ENCODE results near the gene ARRB1. TPM values are rescaled to one million over a fixed set of nuclear protein-coding genes. Genes with fewer than 3 reads are reported as not detected.

The ARRB1 gene
- total RNA-seq, 1 donor from 2014 or later, result 32.8 TPM

GRCh38 chr11:75330291-75330690 is 21.2 kb downstream of the ARRB1 start:
- Mint-ChIP-seq H3K27me3 (no peaks in the 10 kb centered on the region), H3K27ac (peak overlapping the region; percentile 76), H3K36me3 (peaks cover 7% of the 10 kb centered on the region), H3K4me3 (peak overlapping the region; percentile 65), H3K4me1 (ENCODE audit: unreplicated experiment) (peaks cover 54% of the 10 kb centered on the region), H3K9me3 (peaks cover 6% of the 10 kb centered on the region)
- no peak for DNase-seq (ENCODE audit: extremely low spot score, unreplicated experiment)
- no peak for TF ChIP-seq CTCF (conservative IDR thresholded peaks at IDR 0.05)

GRCh38 chr11:75328426-75329277 is 22.8 kb downstream of the ARRB1 start:
- Mint-ChIP-seq H3K27me3 (no peaks in the 10 kb centered on the region), H3K4me1 (ENCODE audit: unreplicated experiment) (peaks cover 45% of the 10 kb centered on the region), H3K27ac (peak overlapping the region; percentile 69), H3K4me3 (no peak overlapping the region), H3K36me3 (peaks cover 4% of the 10 kb centered on the region), H3K9me3 (peaks cover 6% of the 10 kb centered on the region)
- peak; percentile 70 for TF ChIP-seq CTCF (conservative IDR thresholded peaks at IDR 0.05)
- peak; percentile 75 for DNase-seq (ENCODE audit: extremely low spot score, unreplicated experiment)

- no peak overlapping the region for H3K4me3 Mint-ChIP-seq
- peaks cover 4% of the 10 kb centered on the region for H3K36me3 Mint-ChIP-seq
- no peak for DNase-seq (ENCODE audit: extremely low spot score, unreplicated experiment)
- TF ChIP-seq CTCF (conservative IDR thresholded peaks at IDR 0.05), result no peak
- H3K4me1 Mint-ChIP-seq (ENCODE audit: unreplicated experiment), result peaks cover 31% of the 10 kb centered on the region
- H3K27me3 Mint-ChIP-seq, result no peaks in the 10 kb centered on the region
- H3K9me3 Mint-ChIP-seq, result no peaks in the 10 kb centered on the region
- no peak overlapping the region for H3K27ac Mint-ChIP-seq
Measured at GRCh38 chr11:75326439-75326810, 25.0 kb downstream of the ARRB1 start.

- TF ChIP-seq CTCF (conservative IDR thresholded peaks at IDR 0.05), result no peak
- Mint-ChIP-seq H3K9me3 (no peaks in the 10 kb centered on the region), H3K27ac (no peak overlapping the region), H3K36me3 (peaks cover 4% of the 10 kb centered on the region), H3K27me3 (no peaks in the 10 kb centered on the region), H3K4me3 (no peak overlapping the region), H3K4me1 (ENCODE audit: unreplicated experiment) (peaks cover 27% of the 10 kb centered on the region)
- no peak for DNase-seq (ENCODE audit: extremely low spot score, unreplicated experiment)
Measured at GRCh38 chr11:75325713-75326438, 25.6 kb downstream of the ARRB1 start.

GRCh38 chr11:75324740-75325139 is 26.7 kb downstream of the ARRB1 start:
- no peak for DNase-seq (ENCODE audit: extremely low spot score, unreplicated experiment)
- no peak overlapping the region for H3K4me3 Mint-ChIP-seq
- peaks cover 17% of the 10 kb centered on the region for H3K4me1 Mint-ChIP-seq (ENCODE audit: unreplicated experiment)
- no peak for TF ChIP-seq CTCF (conservative IDR thresholded peaks at IDR 0.05)
- no peaks in the 10 kb centered on the region for H3K9me3 Mint-ChIP-seq
- H3K27me3 Mint-ChIP-seq, result no peaks in the 10 kb centered on the region
- peak overlapping the region; percentile 38 for H3K27ac Mint-ChIP-seq
- peaks cover 4% of the 10 kb centered on the region for H3K36me3 Mint-ChIP-seq
